NCI-H748 (cell line): Measurements from ENCODE around the gene BMP8B.
A peak's percentile ranks its signal among the peaks of the same experiment; 100 is the strongest.

ENCODE experiments used
- DNase-seq: peaks from one replicate; lab custom pipeline; 2025; ENCODE audit not compliant: unreplicated experiment; lab: John Stamatoyannopoulos, UW

Gene BMP8B

GRCh38 chr1:39760074-39761008 is 28.3 kb downstream of the BMP8B start:
- no peak for DNase-seq

GRCh38 chr1:39759436-39759726 is 29.3 kb downstream of the BMP8B start:
- DNase-seq = no peak

GRCh38 chr1:39758556-39759435 is 29.9 kb downstream of the BMP8B start:
- DNase-seq = peak; percentile 64

GRCh38 chr1:39757501-39757900 is 31.2 kb downstream of the BMP8B start:
- DNase-seq = no peak

- DNase-seq = no peak
Observed at GRCh38 chr1:39755965-39756659, 32.6 kb downstream of the BMP8B start.

- DNase-seq = no peak
Observed at GRCh38 chr1:39754906-39755504, 33.7 kb downstream of the BMP8B start.

- DNase-seq = no peak
Observed at GRCh38 chr1:39754026-39754570, 34.6 kb downstream of the BMP8B start.

GRCh38 chr1:39753132-39754025 is 35.3 kb downstream of the BMP8B start:
- DNase-seq = no peak

- no peak for DNase-seq
Observed at GRCh38 chr1:39752703-39753102, 36.0 kb downstream of the BMP8B start.

- no peak for DNase-seq
Observed at GRCh38 chr1:39751595-39751994, 37.1 kb downstream of the BMP8B start.

- no peak for DNase-seq
Observed at GRCh38 chr1:39745016-39745670, 43.5 kb downstream of the BMP8B start.

GRCh38 chr1:39738622-39739366 is 49.9 kb downstream of the BMP8B start, which contains the start of gene PPIE:
PPIE (plus strand) TSS chr1:39738882; CDS start chr1:39738901, 19 bp downstream.
- DNase-seq = peak; percentile 100

- no peak for DNase-seq
Observed at GRCh38 chr1:39737546-39738169, 51.0 kb downstream of the BMP8B start.

- no peak for DNase-seq
Observed at GRCh38 chr1:39735731-39736130, 52.9 kb downstream of the BMP8B start.

- DNase-seq = peak; percentile 60
Observed at GRCh38 chr1:39733161-39733560, 55.5 kb downstream of the BMP8B start.

- DNase-seq = peak; percentile 53
Observed at GRCh38 chr1:39732730-39733129, 55.9 kb downstream of the BMP8B start.

- no peak for DNase-seq
Observed at GRCh38 chr1:39729842-39730241, 58.8 kb downstream of the BMP8B start.

GRCh38 chr1:39729030-39729429 is 59.6 kb downstream of the BMP8B start:
- DNase-seq = no peak
